Gastrocnemius medialis (tissue), 4 donors: Measurements from ENCODE around the gene RERE. TPM values are rescaled to one million over a fixed set of nuclear protein-coding genes. Genes with fewer than 3 reads are reported as not detected.

Experiments
- ATAC-seq, 2 donors: fragments of 150-250 bp; one replicate each; pipeline ENCODE4 v1.9.1; 2016
- DNase-seq, 2 donors: peaks; one replicate each; pipeline ENCODE4 v3.0.0-alpha.2; 2019
- H3K27ac ChIP-seq, 4 donors: fragments of 200-600 bp; sonication (generic); 1 replicate in 1 of 4; 2 replicates in 3 of 4; pipeline ENCODE4 v1.5.1; 2016 to 2018; ENCODE audit warnings: mild to moderate bottlenecking in 2 of 4, moderate library complexity in 1 of 4
- H3K27me3 ChIP-seq, 3 donors: fragments of 200-600 bp; sonication (generic) in 2 of 3; 1 replicate in 1 of 3; 2 replicates in 2 of 3; pipeline versions ENCODE4 v1.5.1 to v1.6.0; 2016 to 2019; ENCODE audit warnings: mild to moderate bottlenecking in 1 of 3, moderate library complexity in 1 of 3
- H3K36me3 ChIP-seq, 2 donors: fragments of 200-600 bp; sonication (generic) in 1 of 2; one replicate each; pipeline ENCODE4 v1.5.1; 2017 to 2018
- H3K4me1 ChIP-seq, 2 donors: fragments of 200-600 bp; sonication (generic) in 1 of 2; one replicate each; pipeline ENCODE4 v1.5.1; 2016 to 2017; ENCODE audit warnings: mild to moderate bottlenecking in 2 of 2
- H3K4me3 ChIP-seq, 4 donors: fragments of 200-600 bp; sonication (generic) in 3 of 4; 1 replicate in 1 of 4; 2 replicates in 3 of 4; pipeline ENCODE4 v1.5.1; 2016 to 2019; ENCODE audit warnings: mild to moderate bottlenecking in 2 of 4
- H3K9me3 ChIP-seq, 3 donors: fragments of 200-600 bp; sonication (generic) in 2 of 3; 1 replicate in 1 of 3; 2 replicates in 2 of 3; pipeline ENCODE4 v1.5.1; 2016 to 2019
- POLR2A ChIP-seq, 2 donors: fragments of 450-650 bp; IDR thresholded peaks; one replicate each; pipeline ENCODE4 v1.6.1; 2017; ENCODE audit warnings: antibody characterized with exemption in 2 of 2, mild to moderate bottlenecking in 2 of 2, moderate library complexity in 2 of 2
- in situ Hi-C, 4 donors: fragments of 200-750 bp; cut with MboI; loops; one replicate each; pipeline versions ENCODE4 v1.15.0 to v1.8.0; 2017; ENCODE audit warnings: low sequenced_read_pairs in 4 of 4
- intact Hi-C: fragments of 100-400 bp; cut with DNase I; formaldehyde crosslinking; loops from one replicate; pipeline ENCODE4 v1.15.1; 2023; ENCODE audit warnings: low total_unique reads
- total RNA-seq, 4 donors: library from RNA; depleted of rRNA; stranded (reverse); fragments of >200 nt; gene quantifications; one replicate each; pipeline versions ENCODE4 v1.1.0 to v1.2.3, GENCODE V29; 2016
- TF ChIP-seq, protein P1 (sequence below), 5 experiments: fragments of 450-650 bp in 3 of 5; fragments of 200-600 bp in 2 of 5; sonication (generic) in 2 of 5; IDR thresholded peaks in 4 of 5; conservative IDR thresholded peaks in 1 of 5; 1 replicate in 4 of 5; 2 replicates in 1 of 5; pipeline ENCODE4 v1.5.1; 2016 to 2019; ENCODE audit warnings: antibody characterized with exemption in 5 of 5, mild to moderate bottlenecking in 3 of 5, moderate library complexity in 3 of 5

RERE gene
- 100 to 1,000 TPM in 3 of 4 donors, 10 to 100 TPM in 1; 60.8 to 106 (median 102) TPM for total RNA-seq

DNA sequence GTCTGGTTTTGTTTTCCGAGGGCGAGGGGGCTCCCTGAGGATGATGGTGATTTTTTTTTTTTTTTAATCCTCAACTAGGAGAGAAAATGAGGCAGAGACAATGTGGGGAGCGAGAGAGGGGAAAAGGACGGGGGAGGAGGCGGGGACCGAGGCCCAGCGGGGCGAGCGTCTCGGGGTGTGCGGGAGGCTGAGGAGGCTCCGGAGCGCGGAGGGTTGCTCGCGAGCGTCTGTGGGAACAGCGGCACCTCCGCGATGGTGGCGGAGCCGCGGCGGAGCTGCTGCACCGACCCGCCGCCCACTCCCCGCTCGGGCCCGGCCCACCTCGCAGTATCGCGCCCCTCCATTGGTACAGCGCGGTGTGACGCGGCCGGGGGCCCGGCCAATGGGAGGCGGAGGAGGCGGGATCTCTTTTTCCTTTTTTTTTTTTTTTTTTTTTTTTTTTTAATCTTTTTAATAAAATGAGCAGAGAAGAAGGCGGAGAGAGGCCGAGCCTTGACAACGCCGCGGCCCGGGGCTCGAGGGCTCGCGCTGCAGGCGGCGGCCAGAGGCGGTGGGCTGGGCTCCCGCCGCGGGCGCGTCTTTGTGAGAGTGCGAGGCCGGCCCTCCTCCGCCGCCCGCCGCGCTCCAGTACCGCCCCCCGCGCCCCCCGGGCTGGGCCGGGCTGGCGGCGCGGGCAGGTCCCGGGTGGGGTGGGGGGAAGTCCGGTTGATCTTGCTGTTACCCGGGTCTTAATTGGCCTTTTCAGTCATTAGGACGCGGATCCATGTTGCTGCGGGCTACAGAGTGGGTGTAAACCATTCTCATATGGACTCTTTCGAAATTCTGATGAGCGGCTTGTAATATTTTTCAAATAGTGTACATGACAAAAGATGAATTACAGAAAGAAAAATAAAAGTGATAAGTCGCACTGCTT lies at the start of gene RERE:
RERE (minus strand) TSS at position 229 of the 913 bp plus-strand sequence.
- in situ Hi-C loops (no loop called here), intact Hi-C loops (loop anchor here (5.0 to 10.0 kb wide), 2 partner anchors 170 to 443 kb away; no protein-coding TSS in a partner anchor)
- Histone ChIP-seq H3K4me3 (peak within 1 kb of the TSS; percentile 82 to 96 (median 94)), H3K9me3 (no peaks in the 10 kb centered on the region), H3K27me3 (no peaks in the 10 kb centered on the region), H3K4me1 (peaks cover 49 to 59% of the 10 kb centered on the region in 2 donors), H3K27ac (peak within 1 kb of the TSS; percentile 97 to 99 (median 98)), H3K36me3 (no peaks in the 10 kb centered on the region)
- DNase-seq (peak; percentile 86 to 95), ATAC-seq (peak; percentile 91 to 92)
- peak; percentile 94 to 96 for TF ChIP-seq POLR2A (IDR thresholded peaks at IDR 0.05)
- TF ChIP-seq, protein P1, sequence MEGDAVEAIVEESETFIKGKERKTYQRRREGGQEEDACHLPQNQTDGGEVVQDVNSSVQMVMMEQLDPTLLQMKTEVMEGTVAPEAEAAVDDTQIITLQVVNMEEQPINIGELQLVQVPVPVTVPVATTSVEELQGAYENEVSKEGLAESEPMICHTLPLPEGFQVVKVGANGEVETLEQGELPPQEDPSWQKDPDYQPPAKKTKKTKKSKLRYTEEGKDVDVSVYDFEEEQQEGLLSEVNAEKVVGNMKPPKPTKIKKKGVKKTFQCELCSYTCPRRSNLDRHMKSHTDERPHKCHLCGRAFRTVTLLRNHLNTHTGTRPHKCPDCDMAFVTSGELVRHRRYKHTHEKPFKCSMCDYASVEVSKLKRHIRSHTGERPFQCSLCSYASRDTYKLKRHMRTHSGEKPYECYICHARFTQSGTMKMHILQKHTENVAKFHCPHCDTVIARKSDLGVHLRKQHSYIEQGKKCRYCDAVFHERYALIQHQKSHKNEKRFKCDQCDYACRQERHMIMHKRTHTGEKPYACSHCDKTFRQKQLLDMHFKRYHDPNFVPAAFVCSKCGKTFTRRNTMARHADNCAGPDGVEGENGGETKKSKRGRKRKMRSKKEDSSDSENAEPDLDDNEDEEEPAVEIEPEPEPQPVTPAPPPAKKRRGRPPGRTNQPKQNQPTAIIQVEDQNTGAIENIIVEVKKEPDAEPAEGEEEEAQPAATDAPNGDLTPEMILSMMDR (IDR thresholded peaks at IDR 0.05 in 4 of 5, conservative IDR thresholded peaks at IDR 0.05 in 1 of 5) = peak in 3 of 5 experiments; percentile 8 to 27 (median 23)

DNA sequence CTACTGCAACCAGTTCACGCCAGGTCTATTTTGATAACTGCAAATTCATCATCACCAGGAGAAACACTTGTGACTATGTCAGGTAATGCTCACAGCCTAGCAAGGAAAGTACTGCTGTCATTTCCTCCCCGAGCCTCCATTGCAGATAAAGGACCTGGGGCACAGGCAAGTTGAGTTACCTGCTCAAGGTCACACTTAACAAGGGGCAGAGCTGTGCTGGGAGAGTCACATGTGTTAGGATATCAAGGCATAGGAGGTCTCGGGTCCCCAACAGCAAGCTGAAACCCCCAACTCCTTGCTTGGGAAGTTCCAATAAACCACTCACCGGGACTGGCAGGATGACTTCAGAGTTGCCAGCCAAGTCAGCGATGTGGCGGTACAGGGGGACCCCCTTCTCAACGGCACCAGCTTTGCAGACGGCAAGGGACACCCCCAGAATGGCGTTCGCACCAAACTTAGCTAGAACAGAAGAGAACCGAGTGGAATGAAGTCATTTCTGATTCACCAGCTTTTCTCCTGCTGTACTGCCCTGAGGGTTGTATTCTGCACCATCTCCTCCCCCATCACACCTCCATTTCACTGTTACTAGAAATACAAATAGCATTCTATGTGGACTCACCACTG lies 49.5 kb upstream of the RERE start:
- no peak for TF ChIP-seq POLR2A (IDR thresholded peaks at IDR 0.05)
- TF ChIP-seq, protein P1 (IDR thresholded peaks at IDR 0.05 in 4 of 5, conservative IDR thresholded peaks at IDR 0.05 in 1 of 5) = no peak
- H3K27ac ChIP-seq = peak overlapping the region in 3 of 4 donors; percentile 7 to 45 (median 21)
- no peaks in the 10 kb centered on the region for H3K9me3 ChIP-seq
- H3K36me3 ChIP-seq = peaks cover 3 to 100% of the 10 kb centered on the region in 2 donors
- peaks cover 15 to 28% of the 10 kb centered on the region in 2 donors for H3K4me1 ChIP-seq
- in situ Hi-C loops = loop anchor here in 1 of 4 donors (25.0 kb wide), 1 partner anchor 120 kb away; no protein-coding TSS in a partner anchor
- intact Hi-C loops = no loop called here
- H3K27me3 ChIP-seq = no peaks in the 10 kb centered on the region
- DNase-seq (no peak), ATAC-seq (no peak)
- no peak overlapping the region for H3K4me3 ChIP-seq

DNA sequence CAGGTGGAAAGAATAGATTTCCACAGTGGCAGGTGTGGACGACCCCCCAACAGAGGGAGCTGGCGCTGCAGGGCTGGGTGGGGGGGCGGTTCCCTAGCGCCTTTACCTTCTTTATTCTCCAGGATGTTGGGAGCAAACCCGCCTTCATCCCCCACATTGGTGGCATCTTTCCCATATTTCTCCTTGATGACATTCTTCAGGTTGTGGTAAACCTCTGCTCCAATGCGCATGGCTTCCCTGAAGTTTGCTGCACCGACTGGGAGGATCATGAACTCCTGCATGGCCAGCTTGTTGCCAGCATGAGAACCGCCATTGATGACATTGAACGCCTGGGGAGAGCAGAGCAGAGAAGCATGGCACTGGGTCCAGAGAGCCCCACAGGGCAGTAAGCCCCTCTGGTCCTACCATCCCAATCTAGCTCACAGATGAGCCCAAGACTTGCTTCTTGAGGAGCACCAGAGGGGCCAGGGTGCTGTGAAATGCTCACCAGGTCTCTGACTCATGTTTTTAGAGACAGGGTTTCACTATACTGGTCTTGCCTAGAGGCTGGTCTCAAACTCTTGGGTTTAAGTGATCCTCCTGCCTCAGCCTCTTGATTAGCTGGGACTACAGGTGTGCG lies 48.8 kb upstream of the RERE start:
- Histone ChIP-seq H3K27ac (peak overlapping the region; percentile 45 to 72 (median 48)), H3K4me3 (no peak overlapping the region), H3K4me1 (peaks cover 15 to 28% of the 10 kb centered on the region in 2 donors), H3K27me3 (no peaks in the 10 kb centered on the region), H3K9me3 (no peaks in the 10 kb centered on the region), H3K36me3 (peaks cover 3 to 100% of the 10 kb centered on the region in 2 donors)
- no peak for TF ChIP-seq POLR2A (IDR thresholded peaks at IDR 0.05)
- TF ChIP-seq, protein P1 (IDR thresholded peaks at IDR 0.05 in 4 of 5, conservative IDR thresholded peaks at IDR 0.05 in 1 of 5) = peak in 1 of 5 experiments; percentile 8
- no peak for ATAC-seq
- intact Hi-C loops = no loop called here
- no peak for DNase-seq
- in situ Hi-C loops = loop anchor here in 1 of 4 donors (25.0 kb wide), 1 partner anchor 121 kb away; no protein-coding TSS in a partner anchor

DNA sequence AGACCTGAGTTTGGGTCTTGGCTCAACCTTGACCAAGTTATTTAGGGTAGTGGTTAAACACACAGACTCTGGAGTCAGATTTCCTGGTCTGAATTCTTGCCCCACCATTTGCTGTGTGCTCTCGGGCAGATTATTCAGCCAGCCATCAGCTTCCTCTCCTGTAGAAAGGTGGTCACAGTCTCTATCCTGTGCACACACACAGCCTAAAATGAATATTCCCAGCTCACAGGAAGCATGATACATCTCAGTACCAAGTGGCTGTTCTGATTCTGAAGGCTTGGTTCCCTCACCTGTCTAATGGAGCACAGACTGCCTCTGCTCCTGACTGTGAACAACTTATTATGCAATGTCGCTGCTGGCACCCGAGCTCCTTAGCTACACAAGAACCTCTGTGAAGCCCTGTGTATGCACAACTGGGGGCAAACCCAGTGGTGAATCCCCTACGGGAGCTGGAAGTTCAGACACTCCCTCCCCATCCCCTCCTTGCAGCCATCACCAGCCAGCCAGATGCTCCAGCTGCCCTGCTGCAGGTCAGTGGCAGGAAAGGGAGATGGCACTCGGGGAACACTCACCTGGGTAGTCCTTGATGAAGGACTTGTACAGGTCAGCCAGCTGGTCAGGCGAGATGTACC lies 47.4 kb upstream of the RERE start:
- Histone ChIP-seq H3K36me3 (peaks cover 6 to 100% of the 10 kb centered on the region in 2 donors), H3K9me3 (no peaks in the 10 kb centered on the region), H3K4me1 (peaks cover 15 to 28% of the 10 kb centered on the region in 2 donors), H3K4me3 (no peak overlapping the region), H3K27me3 (no peaks in the 10 kb centered on the region), H3K27ac (peak overlapping the region in 3 of 4 donors; percentile 6 to 49 (median 46))
- TF ChIP-seq POLR2A (IDR thresholded peaks at IDR 0.05) = no peak
- TF ChIP-seq, protein P1 (IDR thresholded peaks at IDR 0.05 in 4 of 5, conservative IDR thresholded peaks at IDR 0.05 in 1 of 5) = no peak
- intact Hi-C loops (no loop called here), in situ Hi-C loops (loop anchor here in 1 of 4 donors (25.0 kb wide), 1 partner anchor 122 kb away; no protein-coding TSS in a partner anchor)
- no peak for ATAC-seq
- no peak for DNase-seq
